ENCODE measurements around the gene OR4K14. TPM values are rescaled to one million over a fixed set of nuclear protein-coding genes. Genes with fewer than 3 reads are reported as not detected.

The OR4K14 gene
- total RNA-seq, 1 experiment from 2014 or later: not detected

GRCh38 chr14:20048202-20048601 lies 29.1 kb upstream of the OR4K14 start:
- Histone ChIP-seq H3K9me3 (ENCODE audit: control insufficient read depth, insufficient read depth, low read depth, low read length) (no peaks in the 10 kb centered on the region), H3K27me3 (ENCODE audit: control insufficient read depth, insufficient read depth, low read length) (no peaks in the 10 kb centered on the region), H3K36me3 (ENCODE audit: control insufficient read depth, insufficient read depth, low read length) (no peaks in the 10 kb centered on the region), H3K4me3 (ENCODE audit: low read depth in 2 of 2, low read length in 2 of 2) (no peak overlapping the region), H3K27ac (ENCODE audit: low read length) (no peak overlapping the region), H3K4me1 (ENCODE audit: control insufficient read depth, insufficient read depth, low read length) (no peaks in the 10 kb centered on the region)
- no TSS peak for BruUV-seq (replicated peaks)
- no peak for DNase-seq (ENCODE audit: low read depth, low spot score)
- in situ Hi-C loops (cut with HindIII; ENCODE audit: low pct_unique_long_range_greater_than_20kb, low sequenced_read_pairs): no loop called here
- ATAC-seq: no peak
- TF ChIP-seq CTCF (IDR thresholded peaks at IDR 0.05) (no peak), SIN3A (IDR thresholded peaks at IDR 0.05; ENCODE audit: borderline replicate concordance, insufficient read depth, low read depth, low read length) (no peak), POLR2AphosphoS5 (IDR thresholded peaks at IDR 0.05; ENCODE audit: low read depth, low read length) (no peak), TCF7L2 (IDR thresholded peaks at IDR 0.05; ENCODE audit: low read depth, low read length) (no peak), REST (IDR thresholded peaks at IDR 0.05; ENCODE audit: insufficient read depth in 1 of 2, low read depth in 2 of 2, low read length in 1 of 2) (no peak)
- intact Hi-C loops (cut with micrococcal nuclease; ENCODE audit: unreplicated experiment): no loop called here
- ChIA-PET CTCF (no interaction called here), POLR2A (no interaction called here)

- POLR2A ChIA-PET: no interaction called here
- Histone ChIP-seq H3K9me3 (ENCODE audit: control insufficient read depth, insufficient read depth, low read depth, low read length) (no peaks in the 10 kb centered on the region), H3K4me1 (ENCODE audit: control insufficient read depth, insufficient read depth, low read length) (no peaks in the 10 kb centered on the region), H3K27me3 (ENCODE audit: control insufficient read depth, insufficient read depth, low read length) (no peaks in the 10 kb centered on the region), H3K4me3 (ENCODE audit: low read depth in 2 of 2, low read length in 2 of 2) (no peak overlapping the region), H3K27ac (ENCODE audit: low read length) (no peak overlapping the region), H3K36me3 (ENCODE audit: control insufficient read depth, insufficient read depth, low read length) (no peaks in the 10 kb centered on the region)
- BruUV-seq (replicated peaks): no TSS peak
- no peak for TF ChIP-seq REST (IDR thresholded peaks at IDR 0.05; ENCODE audit: insufficient read depth in 1 of 2, low read depth in 2 of 2, low read length in 1 of 2)
- TF ChIP-seq SIN3A (IDR thresholded peaks at IDR 0.05; ENCODE audit: borderline replicate concordance, insufficient read depth, low read depth, low read length): no peak
- TF ChIP-seq TCF7L2 (IDR thresholded peaks at IDR 0.05; ENCODE audit: low read depth, low read length): no peak
- no peak for TF ChIP-seq CTCF (IDR thresholded peaks at IDR 0.05)
- TF ChIP-seq POLR2AphosphoS5 (IDR thresholded peaks at IDR 0.05; ENCODE audit: low read depth, low read length): no peak
- in situ Hi-C loops (cut with HindIII; ENCODE audit: low pct_unique_long_range_greater_than_20kb, low sequenced_read_pairs): no loop called here
- ATAC-seq (no peak), DNase-seq (ENCODE audit: low read depth, low spot score) (no peak)
- intact Hi-C loops (cut with micrococcal nuclease; ENCODE audit: unreplicated experiment): no loop called here
- CTCF ChIA-PET: no interaction called here
Measured at GRCh38 chr14:20044243-20044642, 25.1 kb upstream of the OR4K14 start.

Data from Panc1 (cell line).